Stimulated activated CD4-positive, alpha-beta T cell treated with anti-CD3 and anti-CD28 coated beads, Interleukin-15, amount 100 ng/mL, for 1 hour (primary cell): ENCODE results near the gene FLNB.
"Not testable (repeated sequence)": the region's sequence is repeated elsewhere in the genome, so short reads cannot be mapped to it uniquely, and the experiment has no call there.

Experiments used
- DNase-seq, 2 donors: peaks; one replicate each; pipeline ENCODE4 v3.0.0-alpha.2; 2020; ENCODE audit warnings: low read depth in 1 of 2, low spot score in 1 of 2

The FLNB gene

DNA sequence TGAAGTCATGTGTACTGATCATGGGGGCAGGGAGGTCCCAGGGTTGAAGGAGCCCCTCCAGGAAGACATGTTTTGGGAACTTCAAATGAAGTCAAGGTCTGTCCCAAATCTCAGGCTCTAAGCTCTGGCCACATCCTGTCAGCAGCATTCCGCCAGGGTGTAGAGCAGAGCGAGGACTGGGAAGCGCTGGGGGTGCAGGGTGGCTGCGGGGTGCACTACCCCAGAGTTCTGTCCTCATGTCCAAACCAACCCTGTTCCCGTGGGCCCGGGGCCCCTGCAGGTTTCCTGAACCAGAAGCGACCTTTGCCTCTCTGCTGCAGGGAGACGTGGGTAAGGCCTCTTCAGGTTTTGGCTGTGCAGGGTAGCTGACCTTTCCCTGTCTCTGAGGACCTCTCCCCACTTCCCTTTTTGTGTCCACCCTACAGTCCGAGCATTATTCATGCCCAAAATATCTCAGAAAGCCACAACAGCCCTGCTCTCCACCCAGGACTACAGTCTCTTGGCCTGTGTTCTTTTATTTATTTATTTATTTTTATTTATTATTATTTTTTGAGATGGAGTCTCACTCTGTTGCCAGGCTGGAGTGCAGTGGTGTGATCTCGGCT lies 26.6 kb upstream of the FLNB start:
- no peak for DNase-seq

DNA sequence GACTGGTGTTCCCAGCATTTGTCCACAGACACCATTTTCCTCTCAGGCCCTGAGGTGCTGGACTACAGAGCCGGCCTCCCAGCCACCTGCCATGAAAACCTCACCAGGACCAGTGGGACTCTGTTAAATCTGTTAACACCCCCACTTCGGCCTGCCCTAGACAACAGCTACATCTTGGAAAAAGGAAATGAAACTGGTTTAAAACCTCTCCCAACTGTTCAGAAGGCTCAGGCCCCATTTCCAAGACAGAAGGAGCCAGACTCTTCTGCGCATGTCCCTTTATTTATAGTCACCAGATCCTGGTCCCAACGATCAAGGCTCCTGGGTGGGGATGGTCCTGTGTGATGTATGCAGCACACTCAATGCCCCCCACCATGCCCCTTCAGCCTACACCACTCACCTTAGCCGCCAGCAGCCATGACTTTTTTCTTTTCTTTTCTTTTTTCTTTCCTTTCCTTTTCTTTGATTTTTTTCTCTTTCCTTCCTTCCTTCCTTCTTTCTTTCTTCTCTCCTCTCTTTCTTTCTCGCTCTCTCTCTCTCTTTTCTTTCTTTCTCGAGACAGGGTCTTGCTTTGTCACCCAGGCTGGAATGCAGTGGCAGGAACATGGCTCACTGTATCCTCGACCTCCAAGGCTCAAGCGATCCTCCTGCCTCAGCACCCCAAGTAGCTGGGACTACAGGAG lies 25.5 kb upstream of the FLNB start:
- no peak for DNase-seq

DNA sequence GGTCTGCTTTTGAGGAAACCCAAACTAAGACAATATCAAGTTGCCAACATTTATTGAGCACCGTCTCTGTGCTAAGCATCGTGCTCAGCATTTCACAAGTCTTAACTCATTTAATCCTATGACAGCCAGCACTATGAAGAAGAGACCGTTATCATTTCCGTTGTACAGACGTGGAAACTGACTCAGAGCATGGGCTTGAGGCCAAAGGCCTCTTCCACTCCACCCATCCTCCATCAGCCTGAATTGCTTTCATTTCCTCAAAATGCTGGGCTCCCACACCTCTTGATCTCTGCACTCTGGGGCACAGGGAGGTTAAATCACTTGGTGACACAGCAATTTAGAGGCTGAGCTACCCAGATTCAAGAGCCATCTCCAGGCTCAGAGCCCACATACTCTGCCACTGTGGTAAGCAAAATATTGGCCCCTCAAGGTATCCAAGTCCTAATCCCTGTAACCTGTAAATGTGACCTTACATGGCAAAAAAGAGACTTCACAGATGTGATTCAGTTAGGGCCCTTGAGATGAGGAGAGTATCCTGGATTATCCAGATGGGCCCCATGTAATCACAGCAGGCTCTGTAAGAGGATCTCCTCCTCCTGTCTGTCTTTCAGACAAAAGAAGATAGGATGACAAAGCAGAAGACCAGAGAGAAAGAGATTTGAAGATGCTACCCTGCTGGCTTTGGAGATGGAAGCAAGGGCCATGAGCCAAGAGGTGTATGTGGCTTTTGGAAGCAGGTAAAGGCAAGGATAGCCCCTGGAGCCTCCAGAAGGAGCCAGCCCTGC lies 24.3 kb upstream of the FLNB start:
- DNase-seq = peak in 1 of 2 donors; percentile 7

DNA sequence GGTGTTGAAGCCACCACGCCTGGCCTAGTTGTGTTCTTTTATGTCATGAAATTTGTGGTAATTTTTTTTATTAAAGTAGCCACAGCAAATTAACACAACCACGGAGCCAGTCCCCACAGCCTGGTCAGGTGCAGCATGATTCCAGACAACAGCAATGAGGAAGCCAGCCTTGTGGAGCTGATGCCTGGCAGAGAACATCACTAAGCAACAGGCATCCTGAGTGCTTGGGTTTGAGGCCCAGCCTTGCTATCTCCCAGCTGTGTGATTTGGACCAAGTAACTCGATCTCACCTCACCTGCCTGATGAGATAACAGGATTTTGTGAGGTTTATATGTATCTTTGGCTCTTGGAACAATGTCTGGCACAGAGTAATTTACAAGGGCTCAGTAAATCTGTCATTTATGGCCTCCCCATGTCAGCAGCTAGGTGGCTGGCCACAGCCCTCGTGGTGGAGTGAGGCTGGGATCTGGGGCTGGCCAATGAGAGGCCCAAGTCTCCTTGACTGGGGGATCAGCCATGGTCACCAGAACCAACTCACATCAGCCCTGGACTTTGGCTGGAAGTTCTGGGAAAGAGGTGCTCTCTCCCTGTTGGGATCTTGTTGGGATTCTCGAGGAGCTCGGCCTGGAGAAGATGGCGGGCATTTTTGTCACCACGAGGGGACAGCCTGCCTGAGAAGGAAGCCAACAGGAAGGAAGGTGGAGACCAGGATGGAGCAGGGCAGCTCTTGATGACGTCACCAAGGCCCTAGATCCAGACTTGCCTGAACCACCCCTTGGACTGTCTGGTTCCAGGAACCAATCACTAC lies 22.8 kb upstream of the FLNB start:
- no peak for DNase-seq

DNA sequence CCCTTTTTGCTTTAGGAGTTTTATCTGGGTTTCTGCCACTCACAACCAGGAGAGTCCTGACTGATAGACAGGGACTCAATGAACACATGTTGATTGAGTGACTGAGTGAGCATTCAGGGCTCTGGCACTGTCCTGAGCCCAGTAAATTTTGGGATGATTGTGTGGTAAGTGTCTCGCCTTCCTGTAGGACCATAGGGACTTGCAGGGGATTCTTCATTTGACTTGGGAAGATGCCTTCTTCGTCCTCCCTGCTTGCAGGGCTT lies 22.3 kb upstream of the FLNB start:
- DNase-seq = no peak

DNA sequence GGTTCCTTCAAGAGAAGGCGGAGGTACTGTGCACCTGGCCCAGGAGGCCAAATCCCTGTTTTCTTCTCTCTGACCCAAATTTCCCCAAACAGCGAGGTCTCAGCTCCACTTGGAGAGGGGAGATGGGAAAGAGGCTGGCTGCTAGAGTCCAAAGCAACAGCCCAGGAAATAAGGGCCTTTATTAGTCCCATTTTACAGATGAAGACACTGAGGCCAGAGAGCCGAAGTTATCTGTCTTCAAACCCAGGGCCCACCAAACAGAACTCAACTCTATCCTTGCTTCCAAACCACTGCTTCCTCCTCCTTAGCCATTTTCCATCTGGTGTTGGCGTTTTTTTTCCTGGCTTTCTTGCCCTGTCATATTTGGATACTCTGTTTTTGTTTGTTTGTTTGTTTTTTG lies 22.0 kb upstream of the FLNB start:
- no peak for DNase-seq

DNA sequence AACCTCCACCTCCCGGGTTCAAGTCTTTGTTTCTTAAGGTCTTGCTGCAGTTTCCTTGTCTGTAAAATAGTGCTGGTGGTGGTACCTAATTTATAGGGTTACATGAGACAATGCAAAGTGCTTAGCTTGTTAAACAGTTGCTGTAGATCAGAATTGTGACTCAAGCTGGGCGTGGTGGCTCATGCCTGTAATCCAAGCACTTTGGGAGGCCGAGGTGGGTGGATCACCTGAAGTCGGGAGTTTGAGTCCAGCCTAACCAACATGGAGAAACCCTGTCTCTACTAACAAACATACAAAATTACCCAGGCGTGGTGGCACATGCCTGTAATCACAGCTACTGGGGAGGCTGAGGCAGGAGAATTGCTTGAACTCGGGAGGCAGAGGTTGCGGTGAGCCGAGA lies 19.0 kb upstream of the FLNB start:
- not testable (repeated sequence) for DNase-seq

DNA sequence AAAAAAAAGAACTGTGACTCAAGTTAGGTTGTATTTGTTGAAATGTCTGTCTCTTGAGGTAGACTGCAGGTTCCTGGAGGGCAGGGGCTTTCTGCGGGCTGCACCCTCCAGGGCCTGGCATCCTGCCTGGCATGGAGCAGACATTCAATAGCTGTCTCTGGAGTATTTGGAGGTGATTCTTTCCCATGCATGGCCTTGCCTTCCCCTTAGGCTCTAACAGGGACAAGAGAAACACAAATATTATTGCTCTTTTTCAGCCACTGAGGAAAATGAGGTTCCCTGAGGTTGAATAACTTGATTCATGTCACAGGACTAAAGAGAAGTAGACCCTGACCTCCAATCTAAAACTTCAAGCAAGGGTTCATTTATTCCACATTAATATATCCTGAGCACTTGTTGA lies 18.6 kb upstream of the FLNB start:
- no peak for DNase-seq

DNA sequence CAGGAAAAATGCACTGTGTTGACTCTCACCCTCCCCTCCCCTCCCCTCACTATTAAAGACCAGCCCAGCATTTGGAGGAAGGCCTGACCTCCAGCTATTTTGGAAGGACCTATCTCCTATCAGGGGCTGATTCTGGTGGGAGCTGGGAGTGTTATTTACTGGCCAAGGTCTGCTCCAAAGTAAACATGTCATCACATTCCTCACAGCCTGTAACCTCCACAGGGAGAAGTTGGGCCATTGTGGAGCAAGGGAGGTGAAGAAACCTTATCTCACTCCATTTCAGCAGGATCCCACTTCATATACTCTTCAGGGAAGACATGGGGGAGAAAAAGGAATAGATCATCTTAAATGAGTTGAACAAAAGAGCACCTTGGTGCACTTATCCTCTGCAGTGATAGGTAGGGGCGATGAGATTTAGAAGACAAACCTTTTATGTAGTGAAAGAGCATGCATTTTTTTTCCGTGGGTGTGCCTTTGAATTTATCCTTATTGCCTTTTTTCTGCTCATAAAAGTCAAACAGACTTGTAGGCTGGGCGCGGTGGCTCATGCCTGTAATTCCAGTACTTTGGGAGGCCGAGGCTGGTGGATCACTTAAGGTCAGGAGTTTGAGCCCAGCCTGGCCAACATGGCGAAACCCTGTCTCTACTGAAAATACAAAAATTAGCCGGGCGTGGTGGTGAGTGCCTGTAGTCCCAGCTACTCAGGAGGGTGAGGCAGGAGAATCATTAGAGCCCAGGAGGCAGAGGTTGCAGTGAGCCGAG lies 15.6 kb upstream of the FLNB start:
- DNase-seq = no peak

DNA sequence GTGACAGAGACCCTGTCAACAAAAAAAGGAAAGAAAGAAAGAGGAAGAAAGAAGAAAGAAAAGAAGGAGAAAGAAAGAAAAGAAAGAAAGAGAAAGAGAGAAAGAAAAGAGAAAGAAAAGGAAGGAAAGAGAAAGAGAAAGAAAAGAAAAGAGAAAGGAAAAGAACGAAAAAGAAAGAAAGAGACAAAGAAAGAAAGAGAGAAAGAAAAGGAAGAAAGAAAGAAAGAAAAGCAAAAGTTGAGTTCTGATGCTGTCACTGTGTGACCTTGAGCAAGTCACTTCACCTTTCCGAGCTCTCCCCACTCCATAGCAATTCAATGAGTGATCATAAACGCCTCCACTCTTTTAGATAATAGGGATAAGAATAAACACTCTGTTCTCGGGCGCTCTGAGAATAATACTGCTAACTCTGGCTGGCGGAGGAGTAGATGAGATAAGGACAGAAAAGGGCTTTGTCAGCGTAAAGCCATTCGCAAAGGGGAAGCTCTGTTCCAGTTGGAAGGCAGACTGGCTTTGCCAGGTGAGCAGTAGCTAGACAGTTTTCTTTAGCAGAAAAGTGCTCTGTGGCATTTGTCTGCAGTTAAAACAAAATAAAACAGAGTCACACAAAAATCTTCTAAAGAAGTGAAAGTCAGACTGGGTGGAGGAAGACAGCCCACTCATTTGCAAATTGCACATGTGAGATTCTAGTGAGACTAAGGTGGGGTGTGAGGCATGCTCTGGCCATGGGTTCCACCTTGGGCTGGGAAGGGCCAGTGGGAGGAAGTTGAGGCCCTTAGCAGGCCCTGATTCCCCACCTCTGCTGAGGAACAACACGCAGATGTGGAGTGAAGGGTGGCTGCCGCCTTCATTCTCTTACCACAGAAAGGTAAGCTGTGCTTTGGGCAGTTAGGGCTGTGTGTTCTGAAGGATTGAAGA lies 9.6 kb upstream of the FLNB start:
- DNase-seq = no peak

DNA sequence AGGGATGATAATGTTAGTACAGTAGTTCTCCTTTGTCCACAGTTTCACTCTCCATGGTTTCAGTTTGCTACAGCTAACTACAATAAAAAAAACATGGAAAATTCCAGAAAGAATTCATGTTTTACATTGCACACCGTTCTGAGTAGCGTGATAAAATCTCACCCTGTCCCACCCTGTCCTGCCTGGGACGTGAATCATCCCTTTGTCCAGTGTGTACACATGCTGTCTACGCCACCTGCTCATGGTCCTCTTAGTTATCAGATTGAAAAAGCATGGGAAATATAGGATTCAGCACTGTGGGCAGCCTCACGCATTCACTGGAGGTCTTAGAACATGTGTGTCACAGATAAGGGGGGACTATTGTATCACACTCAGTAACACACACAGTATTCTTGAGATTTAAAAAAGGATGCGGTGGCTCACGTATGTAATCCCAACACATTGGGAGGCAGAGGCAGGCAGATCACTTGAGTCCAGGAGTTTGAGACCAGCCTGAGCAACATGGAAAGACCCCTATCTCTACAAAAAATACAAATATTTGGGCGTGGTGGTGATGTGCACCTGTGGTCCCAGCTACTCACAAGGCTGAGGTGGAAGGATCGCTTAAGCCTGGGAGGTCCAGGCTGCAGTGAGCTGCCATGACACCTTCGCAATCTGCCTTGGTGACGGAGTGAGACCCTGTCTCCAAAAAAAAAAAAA lies 8.7 kb upstream of the FLNB start:
- no peak for DNase-seq

DNA sequence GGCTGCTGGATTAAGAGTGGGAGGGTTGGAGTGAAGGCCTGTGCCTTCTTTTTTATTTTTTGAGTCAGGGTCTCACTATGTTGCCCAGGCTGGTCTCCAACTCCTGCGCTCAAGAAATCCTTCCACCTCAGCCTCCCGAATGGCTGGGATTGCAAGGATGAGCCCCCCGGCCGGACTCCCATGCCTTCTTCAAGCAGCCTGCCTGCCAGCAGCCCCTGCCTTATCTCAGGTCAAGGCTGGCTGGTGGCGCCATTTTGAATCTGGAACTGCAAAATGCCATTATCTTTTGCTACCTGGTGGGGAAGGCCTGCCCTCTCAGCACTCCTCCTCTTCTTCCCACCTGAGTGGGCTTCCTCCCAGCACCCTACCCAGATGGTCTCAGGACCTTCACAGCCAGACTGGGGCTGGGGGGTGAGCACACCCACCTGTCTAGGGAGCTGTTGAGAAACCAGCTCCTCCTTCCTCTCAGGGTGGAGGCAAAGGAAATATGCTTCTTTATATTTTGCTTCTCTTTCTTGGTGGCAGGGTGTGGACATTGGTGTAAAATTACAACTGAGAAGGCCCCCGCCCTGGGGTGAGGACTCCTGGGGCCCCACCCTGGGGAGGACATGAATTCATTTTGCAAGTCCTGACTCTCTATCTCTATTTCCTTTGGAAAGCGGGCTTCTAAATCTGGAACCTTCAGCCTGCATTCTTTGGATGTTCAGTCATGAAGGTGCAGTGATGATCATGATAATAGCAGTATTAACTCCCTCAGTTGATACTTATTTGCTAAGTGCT lies 7.7 kb upstream of the FLNB start:
- DNase-seq = no peak

DNA sequence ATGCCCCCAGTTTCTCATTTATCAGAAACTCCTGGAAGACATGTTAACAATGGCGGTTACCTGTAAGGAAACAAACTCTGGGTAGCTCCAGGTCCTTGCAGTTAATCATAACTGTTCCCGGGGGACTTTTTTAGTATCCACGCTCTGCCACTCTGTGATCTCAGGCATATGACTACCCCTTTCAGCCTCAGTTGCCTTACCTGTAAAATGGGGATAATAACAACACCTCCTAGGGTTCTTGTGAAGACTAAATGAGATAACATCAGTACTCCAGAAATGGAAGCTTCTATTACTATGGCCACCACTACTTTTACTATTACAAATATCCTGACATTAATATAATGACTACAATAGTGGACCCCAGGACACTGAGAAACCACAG lies 7.1 kb upstream of the FLNB start:
- no peak for DNase-seq

DNA sequence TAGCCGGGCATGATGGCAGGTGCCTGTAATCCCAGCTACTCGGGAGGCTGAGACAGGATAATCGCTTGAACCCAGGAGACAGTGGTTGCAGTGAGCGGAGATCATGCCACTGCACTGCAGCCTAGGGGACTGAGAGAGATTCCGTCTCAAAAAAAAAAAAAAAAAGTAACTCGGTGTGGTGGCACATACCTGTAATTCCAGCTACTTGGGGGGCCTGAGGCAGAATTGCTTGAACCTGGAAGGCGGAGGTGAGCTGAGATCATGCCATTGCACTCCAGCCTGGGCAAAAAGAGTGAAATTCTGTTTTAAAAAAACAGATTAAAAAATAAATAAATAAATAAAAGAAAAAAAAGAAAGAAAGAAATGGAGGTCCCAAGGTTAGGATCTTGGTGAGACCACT lies 6.2 kb upstream of the FLNB start:
- DNase-seq = no peak

DNA sequence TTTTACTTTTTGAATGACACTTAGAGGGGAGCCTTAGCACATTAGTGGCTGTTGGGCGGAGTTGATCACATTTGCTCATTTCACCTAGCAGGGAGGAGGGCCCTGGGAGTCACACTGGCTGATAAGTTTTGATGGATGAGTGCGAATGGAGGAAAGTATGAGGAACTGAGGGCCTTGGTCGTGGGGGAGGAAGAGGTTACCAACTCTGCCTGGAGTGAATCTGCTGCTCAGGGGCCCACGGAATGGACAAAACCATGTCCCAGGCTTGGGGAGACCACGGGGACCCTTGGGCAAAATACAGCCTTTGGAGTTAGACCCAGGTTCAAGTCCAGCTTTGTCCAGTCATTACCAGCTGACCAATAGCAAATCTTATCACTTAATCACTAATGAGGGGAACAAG lies 5.1 kb upstream of the FLNB start:
- DNase-seq = no peak

DNA sequence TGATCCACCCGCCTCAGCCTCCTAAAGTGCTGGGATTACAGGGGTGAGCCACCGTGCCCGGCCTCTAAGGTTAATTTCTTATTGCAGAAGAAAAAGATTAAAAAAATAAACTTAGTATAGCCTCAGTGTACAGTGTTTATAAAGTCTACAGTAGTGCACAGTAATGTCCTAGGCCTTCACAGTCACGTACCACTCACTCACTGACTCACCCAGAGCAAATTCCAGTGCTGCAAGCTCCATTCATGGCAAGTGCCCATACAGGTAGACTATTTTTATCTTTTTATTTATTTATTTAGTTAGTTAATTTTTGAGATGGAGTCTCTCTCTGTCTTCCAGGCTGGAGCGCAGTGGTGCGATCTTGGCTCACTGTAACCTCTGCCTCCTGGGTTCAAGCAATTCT lies 3.2 kb upstream of the FLNB start:
- DNase-seq = no peak

DNA sequence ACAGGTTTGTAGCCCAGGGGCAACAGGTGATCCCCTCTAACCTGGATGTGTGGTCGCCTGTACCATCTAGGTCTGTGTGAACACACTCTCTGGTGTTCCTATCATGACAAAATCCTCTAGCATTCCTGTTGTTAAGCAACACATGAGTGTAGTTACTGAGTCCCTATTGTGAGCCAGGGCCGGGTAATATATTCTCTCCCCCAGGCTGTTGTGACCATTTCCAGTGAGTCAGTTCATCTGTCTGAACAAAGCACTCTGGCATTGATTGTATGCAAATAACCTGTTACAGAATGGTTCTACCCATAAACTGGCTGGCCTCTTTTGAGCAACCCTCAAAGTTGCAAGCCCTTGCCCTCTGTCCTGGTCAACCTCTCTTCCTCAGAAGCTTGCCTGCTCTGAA lies 2.6 kb upstream of the FLNB start:
- DNase-seq = no peak

DNA sequence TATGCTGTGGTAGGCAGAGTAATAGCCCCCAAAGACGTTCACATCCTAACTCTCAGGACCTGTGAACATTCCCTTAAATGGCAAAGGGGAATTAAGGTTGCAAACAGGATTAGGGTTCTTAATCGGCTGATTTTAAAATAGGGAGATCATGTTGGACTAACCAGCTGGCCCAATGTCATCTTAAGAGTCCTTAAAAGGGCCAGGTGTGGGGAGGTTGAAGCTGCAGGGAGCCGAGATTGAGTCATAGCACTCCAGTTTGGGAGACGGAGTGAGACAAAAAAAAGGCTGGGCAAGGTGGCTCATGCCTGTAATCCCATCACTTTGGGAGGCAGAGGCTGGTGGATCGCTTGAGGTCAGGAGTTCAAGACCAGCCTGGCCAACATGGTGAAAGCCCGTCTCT lies 1.6 kb upstream of the FLNB start:
- no peak for DNase-seq
